GM19351 (cell line): ENCODE results near the gene KCNN2.

Experiments used
- ATAC-seq: cut with Tn5 transposase; IDR thresholded peaks from one replicate; pipeline ENCODE4 v1.9.1; 2021; ENCODE audit warnings: mild to moderate bottlenecking, moderate library complexity; ENCODE audit not compliant: unreplicated experiment

Gene KCNN2

DNA sequence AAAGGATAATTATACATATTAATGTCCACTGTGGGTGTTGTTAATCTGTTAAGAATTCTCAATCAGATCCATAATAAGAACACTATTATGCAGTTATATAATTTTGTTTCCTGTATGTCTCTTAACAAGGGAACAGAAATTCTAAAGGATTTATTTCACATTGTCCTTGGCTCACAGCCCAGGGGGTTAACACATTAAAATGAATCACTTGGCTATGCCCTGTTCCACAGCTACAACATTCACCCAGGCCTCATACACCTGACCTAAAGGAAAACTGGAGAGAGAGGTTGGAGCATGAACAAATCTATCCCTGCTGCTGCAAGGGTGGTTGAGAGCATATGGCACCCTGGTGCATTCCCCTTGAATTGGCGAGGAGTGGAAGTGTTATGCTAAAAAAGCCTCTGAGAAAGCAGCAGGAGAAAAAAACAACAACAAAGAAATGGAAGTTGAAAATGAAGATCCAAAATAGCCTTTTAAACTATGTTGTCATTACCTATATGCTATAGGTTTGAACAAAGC, 116.0 kb downstream of the KCNN2 start:
- no peak for ATAC-seq

DNA sequence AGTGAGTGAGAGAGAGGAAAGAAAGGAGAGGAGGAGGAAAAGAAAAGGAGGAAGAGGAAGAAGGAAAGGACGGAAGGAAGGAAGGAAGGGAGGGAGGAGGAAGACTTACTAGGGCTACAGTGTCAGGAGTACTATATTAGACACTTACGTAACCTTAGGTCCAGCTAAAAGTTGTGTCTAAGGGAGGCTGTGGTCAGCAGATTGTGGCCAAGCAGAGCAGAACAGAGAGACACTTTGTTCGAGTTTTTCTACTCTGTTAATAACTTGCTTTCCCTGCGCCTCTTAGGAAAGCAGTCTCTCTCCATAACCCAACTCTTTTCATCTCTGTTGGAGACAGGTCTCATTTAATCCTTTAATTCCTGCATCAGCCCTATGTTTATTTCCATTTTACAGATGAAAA, 138.9 kb downstream of the KCNN2 start:
- no peak for ATAC-seq

DNA sequence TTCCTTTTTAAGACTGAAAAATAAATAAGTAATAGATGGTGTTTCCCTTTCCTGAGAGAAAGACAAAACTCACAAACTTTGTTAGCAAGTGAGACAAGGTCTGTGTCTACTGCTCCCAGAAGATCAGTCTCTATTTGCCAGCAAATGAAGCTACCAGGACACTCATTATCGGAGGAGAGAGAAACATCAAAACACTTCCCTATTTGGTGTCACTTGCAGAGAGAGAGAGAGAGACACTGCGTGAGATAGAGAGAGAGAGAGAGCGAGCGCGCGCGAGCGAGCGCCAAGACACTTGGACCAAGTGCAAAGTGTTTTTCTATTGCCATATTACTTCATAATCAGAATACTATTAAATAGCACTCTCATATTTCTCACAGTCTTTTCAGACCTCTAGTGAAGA, 142.7 kb downstream of the KCNN2 start:
- ATAC-seq = no peak

DNA sequence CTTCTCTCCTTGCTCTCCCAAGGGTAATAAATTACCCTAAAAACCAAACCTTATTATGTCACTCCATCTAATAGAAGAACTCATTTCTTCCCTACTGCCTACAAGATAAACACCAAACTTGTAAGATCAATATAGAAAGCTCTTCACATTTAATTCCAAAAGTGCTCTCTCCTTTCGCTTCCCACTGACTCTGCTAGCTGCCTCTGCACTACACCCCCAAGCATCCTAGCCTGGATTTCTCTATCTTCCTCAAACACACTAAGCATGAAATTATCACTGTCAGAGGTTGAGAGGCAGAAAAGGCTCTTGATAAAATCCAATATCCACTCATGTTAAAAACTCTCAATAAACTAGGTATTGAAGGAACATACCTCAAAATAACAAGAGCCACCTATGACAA, 162.4 kb downstream of the KCNN2 start:
- ATAC-seq = no peak

DNA sequence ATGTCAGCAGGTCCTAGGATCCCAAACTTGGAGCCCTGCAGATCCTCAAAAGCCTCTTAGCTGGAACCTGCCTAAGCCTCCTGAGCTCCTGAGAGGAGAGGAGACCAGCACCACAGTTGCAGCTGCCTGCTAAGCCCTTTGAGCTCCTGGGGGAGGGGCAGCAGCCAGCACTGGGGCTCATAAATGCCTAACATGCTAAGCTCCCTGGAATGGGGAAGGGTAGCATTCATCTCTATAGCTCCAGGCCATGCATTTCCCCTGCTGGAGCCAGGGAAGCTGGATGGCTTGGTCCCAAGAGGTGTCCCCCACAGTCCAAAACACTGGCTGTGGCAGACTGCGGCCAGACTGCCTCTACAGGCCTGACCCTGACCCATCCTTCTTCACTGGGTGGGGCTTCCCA, 182.7 kb downstream of the KCNN2 start:
- ATAC-seq = no peak
